Hepatocyte (in vitro differentiated cells): ENCODE data around the gene ARL16.

ENCODE experiments used
- EZH2 ChIP-seq: fragments of 200-600 bp; sonication (generic); IDR thresholded peaks from 2 replicates; pipeline ENCODE4 v1.6.1; 2016; ENCODE audit warnings: antibody characterized with exemption, mild to moderate bottlenecking, borderline replicate concordance
- TF ChIP-seq, protein P1 (sequence below): fragments of 200-600 bp; sonication (generic); IDR thresholded peaks from 2 replicates; pipeline ENCODE4 v1.5.1; 2016; ENCODE audit warnings: antibody characterized with exemption, mild to moderate bottlenecking; ENCODE audit not compliant: poor library complexity

DNA sequence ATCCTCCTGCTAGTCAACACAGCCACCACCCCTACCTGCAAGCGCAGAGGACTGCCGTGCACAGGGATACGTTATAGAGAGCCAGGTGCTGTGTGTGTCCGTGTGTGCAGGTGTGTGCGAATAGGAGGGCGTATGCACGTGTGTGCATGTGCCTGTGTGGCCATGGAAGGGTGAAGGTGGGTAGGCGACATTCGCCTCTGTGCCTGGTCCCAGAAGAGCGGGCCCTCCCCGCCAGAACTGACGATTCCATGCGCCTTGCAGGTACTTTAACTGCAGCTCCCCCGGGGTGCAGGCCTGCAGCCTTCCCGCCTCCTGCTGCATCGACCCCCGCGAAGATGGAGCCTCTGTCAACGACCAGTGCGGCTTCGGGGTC, 36.0 kb downstream of the ARL16 start:
- TF ChIP-seq, protein P1, sequence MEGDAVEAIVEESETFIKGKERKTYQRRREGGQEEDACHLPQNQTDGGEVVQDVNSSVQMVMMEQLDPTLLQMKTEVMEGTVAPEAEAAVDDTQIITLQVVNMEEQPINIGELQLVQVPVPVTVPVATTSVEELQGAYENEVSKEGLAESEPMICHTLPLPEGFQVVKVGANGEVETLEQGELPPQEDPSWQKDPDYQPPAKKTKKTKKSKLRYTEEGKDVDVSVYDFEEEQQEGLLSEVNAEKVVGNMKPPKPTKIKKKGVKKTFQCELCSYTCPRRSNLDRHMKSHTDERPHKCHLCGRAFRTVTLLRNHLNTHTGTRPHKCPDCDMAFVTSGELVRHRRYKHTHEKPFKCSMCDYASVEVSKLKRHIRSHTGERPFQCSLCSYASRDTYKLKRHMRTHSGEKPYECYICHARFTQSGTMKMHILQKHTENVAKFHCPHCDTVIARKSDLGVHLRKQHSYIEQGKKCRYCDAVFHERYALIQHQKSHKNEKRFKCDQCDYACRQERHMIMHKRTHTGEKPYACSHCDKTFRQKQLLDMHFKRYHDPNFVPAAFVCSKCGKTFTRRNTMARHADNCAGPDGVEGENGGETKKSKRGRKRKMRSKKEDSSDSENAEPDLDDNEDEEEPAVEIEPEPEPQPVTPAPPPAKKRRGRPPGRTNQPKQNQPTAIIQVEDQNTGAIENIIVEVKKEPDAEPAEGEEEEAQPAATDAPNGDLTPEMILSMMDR: no peak
- no peak for TF ChIP-seq EZH2
